ENCODE results near the gene SV2B.

The SV2B gene

GRCh38 chr15:91150502-91151160, 50.6 kb downstream of the SV2B start:
- no peak for TF ChIP-seq CTCF (IDR thresholded peaks at IDR 0.05; ENCODE audit: low read depth, low read length)
- no peak overlapping the region for H3K4me3 ChIP-seq (ENCODE audit: low read depth, low read length)

- H3K4me3 ChIP-seq (ENCODE audit: low read depth, low read length) = no peak overlapping the region
Observed at GRCh38 chr15:91151781-91152563, 51.9 kb downstream of the SV2B start.

GRCh38 chr15:91152896-91153581, 53.0 kb downstream of the SV2B start:
- H3K4me3 ChIP-seq (ENCODE audit: low read depth, low read length) = no peak overlapping the region
- TF ChIP-seq CTCF (IDR thresholded peaks at IDR 0.05; ENCODE audit: low read depth, low read length) = no peak

More at GRCh38 chr15:91151781-91152563, 51.9 kb downstream of the SV2B start:
- TF ChIP-seq CTCF (IDR thresholded peaks at IDR 0.05; ENCODE audit: low read depth, low read length) = no peak

- no peak overlapping the region for H3K4me3 ChIP-seq (ENCODE audit: low read depth, low read length)
- TF ChIP-seq CTCF (IDR thresholded peaks at IDR 0.05; ENCODE audit: low read depth, low read length) = no peak
Observed at GRCh38 chr15:91153954-91154353, 53.9 kb downstream of the SV2B start.

GRCh38 chr15:91156175-91156726, 56.2 kb downstream of the SV2B start:
- H3K4me3 ChIP-seq (ENCODE audit: low read depth, low read length) = no peak overlapping the region
- TF ChIP-seq CTCF (IDR thresholded peaks at IDR 0.05; ENCODE audit: low read depth, low read length) = no peak

- no peak overlapping the region for H3K4me3 ChIP-seq (ENCODE audit: low read depth, low read length)
- no peak for TF ChIP-seq CTCF (IDR thresholded peaks at IDR 0.05; ENCODE audit: low read depth, low read length)
Observed at GRCh38 chr15:91158415-91159394, 58.6 kb downstream of the SV2B start.

Data from WI38 (cell line).